NCI-H1048 (cell line): Measurements from ENCODE around the gene EXOC1.
"Not testable (repeated sequence)": the region's sequence is repeated elsewhere in the genome, so short reads cannot be mapped to it uniquely, and the experiment has no call there.

ENCODE experiments used
- DNase-seq: peaks from one replicate; lab custom pipeline; 2025; lab: John Stamatoyannopoulos, UW

EXOC1 gene

GRCh38 chr4:55853484-55854046 is at the start of gene EXOC1:
TSS of gene EXOC1 (plus strand) at chr4:55853648. CDS start at chr4:55858324, 4,676 bp downstream.
- DNase-seq, result peak; percentile 97

GRCh38 chr4:55807556-55807955 is 45.9 kb upstream of the EXOC1 start:
- DNase-seq, result no peak

GRCh38 chr4:55808186-55808585 is 45.3 kb upstream of the EXOC1 start:
- DNase-seq, result no peak

- DNase-seq, result no peak
These were observed 44.8 kb upstream of the EXOC1 start for GRCh38 chr4:55808632-55809031.

GRCh38 chr4:55817691-55818090 is 35.8 kb upstream of the EXOC1 start:
- DNase-seq, result no peak

- DNase-seq, result no peak
These were observed 33.8 kb upstream of the EXOC1 start, which contains the start of gene EXOC1L for GRCh38 chr4:55819634-55820033. TSS of gene EXOC1L (plus strand) at chr4:55819790. CDS start at chr4:55820027, 237 bp downstream.

GRCh38 chr4:55820279-55820678 is 33.2 kb upstream of the EXOC1 start:
- DNase-seq, result no peak

- DNase-seq, result no peak
These were observed 31.1 kb upstream of the EXOC1 start for GRCh38 chr4:55822329-55822728.

- DNase-seq, result no peak
These were observed 28.6 kb upstream of the EXOC1 start for GRCh38 chr4:55824865-55825264.

- no peak for DNase-seq
These were observed 26.5 kb upstream of the EXOC1 start for GRCh38 chr4:55826986-55827385.

- no peak for DNase-seq
These were observed 25.9 kb upstream of the EXOC1 start for GRCh38 chr4:55827582-55827981.

- no peak for DNase-seq
These were observed 23.4 kb upstream of the EXOC1 start for GRCh38 chr4:55830048-55830447.

GRCh38 chr4:55830716-55831115 is 22.7 kb upstream of the EXOC1 start:
- DNase-seq, result no peak

- DNase-seq, result no peak
These were observed 19.2 kb upstream of the EXOC1 start for GRCh38 chr4:55834086-55834795.

GRCh38 chr4:55837903-55838302 is 15.5 kb upstream of the EXOC1 start:
- no peak for DNase-seq

GRCh38 chr4:55838356-55838755 is 15.1 kb upstream of the EXOC1 start:
- no peak for DNase-seq

- no peak for DNase-seq
These were observed 14.5 kb upstream of the EXOC1 start for GRCh38 chr4:55838952-55839351.

- no peak for DNase-seq
These were observed 12.5 kb upstream of the EXOC1 start for GRCh38 chr4:55840956-55841355.

GRCh38 chr4:55841373-55842239 is 11.8 kb upstream of the EXOC1 start:
- DNase-seq, result not testable (repeated sequence)

- not testable (repeated sequence) for DNase-seq
These were observed 11.1 kb upstream of the EXOC1 start for GRCh38 chr4:55842312-55842711.

GRCh38 chr4:55849724-55850123 is 3.7 kb upstream of the EXOC1 start:
- no peak for DNase-seq

- no peak for DNase-seq
These were observed 1.6 kb upstream of the EXOC1 start for GRCh38 chr4:55851885-55852284.

GRCh38 chr4:55854129-55854528 is 681 bp downstream of the EXOC1 start:
- DNase-seq, result no peak
